Neuronal stem cell (in vitro differentiated cells): ENCODE data around the gene ST6GALNAC6.
A peak's percentile ranks its signal among the peaks of the same experiment; 100 is the strongest.

Source experiments
- DNase-seq: peaks from one replicate; pipeline ENCODE4 v3.0.0-alpha.2; 2013; ENCODE audit warnings: low spot score
- H2AFZ ChIP-seq: one replicate; pipeline ENCODE4 v1.6.1; 2013; ENCODE audit warnings: mild to moderate bottlenecking, low read length, inconsistent platforms
- H2AK5ac ChIP-seq: 2 replicates; pipeline ENCODE4 v1.6.1; 2013; ENCODE audit warnings: low read depth, mild to moderate bottlenecking, inconsistent platforms, low read length, moderate library complexity, mixed read lengths
- H2BK120ac ChIP-seq: 2 replicates; pipeline ENCODE4 v1.6.1; 2013; ENCODE audit warnings: low read depth, mild to moderate bottlenecking, inconsistent platforms, low read length, moderate library complexity, mixed read lengths
- H2BK12ac ChIP-seq: one replicate; pipeline ENCODE4 v1.6.1; 2013; ENCODE audit warnings: low read length, inconsistent platforms
- H2BK15ac ChIP-seq: 2 replicates; pipeline ENCODE4 v1.6.1; 2013; ENCODE audit warnings: mild to moderate bottlenecking, low read length, inconsistent platforms, mixed read lengths
- H2BK5ac ChIP-seq: one replicate; pipeline ENCODE4 v1.6.1; 2013; ENCODE audit warnings: inconsistent platforms, mild to moderate bottlenecking, low read length, moderate library complexity
- H3K14ac ChIP-seq: one replicate; pipeline ENCODE4 v1.6.1; 2013; ENCODE audit warnings: low read length, inconsistent platforms
- H3K18ac ChIP-seq: 2 replicates; pipeline ENCODE4 v1.6.1; 2013; ENCODE audit warnings: low read length, inconsistent platforms
- H3K23ac ChIP-seq: 2 replicates; pipeline ENCODE4 v1.6.1; 2013; ENCODE audit warnings: low read depth, mild to moderate bottlenecking, mixed read lengths, low read length, inconsistent platforms; ENCODE audit not compliant: poor library complexity
- H3K27ac ChIP-seq: replicated peaks from 3 replicates; pipeline ENCODE4 v1.5.1; 2013; ENCODE audit warnings: low read length, inconsistent platforms
- H3K27me3 ChIP-seq, 3 experiments: 2 replicates each; pipeline ENCODE4 v1.6.1; 2013; ENCODE audit warnings: low read length in 3 of 3, mild to moderate bottlenecking in 2 of 3, inconsistent platforms in 1 of 3, low read depth in 1 of 3, mixed read lengths in 1 of 3, moderate library complexity in 1 of 3; ENCODE audit not compliant: control insufficient read depth in 3 of 3, insufficient read depth in 3 of 3
- H3K36me3 ChIP-seq, 2 donors: replicated peaks in 1 of 2; 2 replicates each; pipeline ENCODE4 v1.6.1; 2013; ENCODE audit warnings: low read length in 2 of 2; ENCODE audit not compliant: control insufficient read depth in 2 of 2, insufficient read depth in 2 of 2
- H3K4ac ChIP-seq: 2 replicates; pipeline ENCODE4 v1.6.1; 2013; ENCODE audit warnings: inconsistent platforms, mild to moderate bottlenecking, low read length, moderate library complexity
- H3K4me1 ChIP-seq, 2 donors: 1 replicate in 1 of 2; 2 replicates in 1 of 2; pipeline ENCODE4 v1.6.1; 2013; ENCODE audit warnings: low read length in 2 of 2, low read depth in 1 of 2; ENCODE audit not compliant: control insufficient read depth in 2 of 2, insufficient read depth in 1 of 2
- H3K4me2 ChIP-seq: one replicate; pipeline ENCODE4 v1.6.1; 2013; ENCODE audit warnings: mild to moderate bottlenecking, low read length, inconsistent platforms; ENCODE audit not compliant: insufficient read depth, poor library complexity, severe bottlenecking
- H3K4me3 ChIP-seq, 2 donors: 2 replicates each; pipeline ENCODE4 v1.5.1; 2013; ENCODE audit warnings: low read length in 2 of 2, mild to moderate bottlenecking in 2 of 2, inconsistent platforms in 1 of 2, moderate library complexity in 1 of 2
- H3K79me1 ChIP-seq: one replicate; pipeline ENCODE4 v1.6.1; 2013; ENCODE audit warnings: low read depth, mild to moderate bottlenecking, inconsistent platforms, low read length, moderate library complexity
- H3K9ac ChIP-seq: one replicate; pipeline ENCODE4 v1.6.1; 2013; ENCODE audit warnings: mild to moderate bottlenecking, low read depth, low read length, inconsistent platforms; ENCODE audit not compliant: poor library complexity
- H3K9me3 ChIP-seq, 2 donors: replicated peaks in 1 of 2; 2 replicates each; pipeline versions ENCODE3 to v1.6.1; 2013; ENCODE audit warnings: low read length in 2 of 2, mild to moderate bottlenecking in 2 of 2, inconsistent platforms in 1 of 2, low read depth in 1 of 2, mixed read lengths in 1 of 2, moderate library complexity in 1 of 2; ENCODE audit not compliant: control insufficient read depth in 2 of 2, insufficient read depth in 1 of 2
- H4K8ac ChIP-seq: one replicate; pipeline ENCODE4 v1.6.1; 2013; ENCODE audit warnings: low read depth, mild to moderate bottlenecking, inconsistent platforms, low read length, moderate library complexity
- H4K91ac ChIP-seq: one replicate; pipeline ENCODE4 v1.6.1; 2013; ENCODE audit warnings: low read length, low read depth, mild to moderate bottlenecking, inconsistent platforms; ENCODE audit not compliant: poor library complexity
- WGBS, 2 donors: extraction: QIAGEN DNeasy Blood & Tissue Kit; methylation state at CpG; one replicate each; pipeline ENCODE4 v1.1.7; 2013; ENCODE audit warnings: missing lambda C conversion rate in 2 of 2, mixed read lengths in 1 of 2; ENCODE audit not compliant: insufficient read length in 2 of 2, insufficient replicate concordance in 1 of 2; ENCODE audit errors: extremely low coverage in 2 of 2; 5-methylcytosine and 5-hydroxymethylcytosine counted together

Gene ST6GALNAC6

GRCh38 chr9:127857278-127857677 lies 42.1 kb downstream of the ST6GALNAC6 start:
- Histone ChIP-seq H2BK120ac (no peak overlapping the region), H3K9me3 (no peaks in the 10 kb centered on the region), H2BK15ac (peak overlapping the region; percentile 72), H3K36me3 (no peaks in the 10 kb centered on the region), H3K4ac (peak overlapping the region; percentile 54), H3K4me2 (no peak overlapping the region), H3K9ac (peak overlapping the region; percentile 55), H3K18ac (peak overlapping the region; percentile 77), H2AK5ac (peak overlapping the region; percentile 99), H3K23ac (no peak overlapping the region), H3K4me3 (no peak overlapping the region), H2AFZ (no peak overlapping the region), H3K4me1 (peaks cover 0 to 3% of the 10 kb centered on the region in 2 donors), H3K14ac (no peak overlapping the region), H2BK5ac (peak overlapping the region; percentile 20), H2BK12ac (no peak overlapping the region), H4K91ac (peak overlapping the region; percentile 46), H3K27me3 (no peaks in the 10 kb centered on the region), H4K8ac (no peak overlapping the region), H3K27ac (no peak overlapping the region), H3K79me1 (peaks cover 1% of the 10 kb centered on the region)
- no peak for DNase-seq
- no CpG with 5 or more reads among the region's 4 CpGs for WGBS, 2 donors

- H3K9ac ChIP-seq: no peak overlapping the region
- no peak overlapping the region for H2BK120ac ChIP-seq
- H3K27ac ChIP-seq: no peak overlapping the region
- H3K14ac ChIP-seq: no peak overlapping the region
- H3K23ac ChIP-seq: peak overlapping the region; percentile 18
- no peak overlapping the region for H3K4ac ChIP-seq
- peak overlapping the region; percentile 60 for H3K18ac ChIP-seq
- no peak overlapping the region for H4K8ac ChIP-seq
- no peak overlapping the region for H2AFZ ChIP-seq
- no peaks in the 10 kb centered on the region for H3K27me3 ChIP-seq
- peaks cover 0 to 3% of the 10 kb centered on the region in 2 donors for H3K4me1 ChIP-seq
- H3K4me3 ChIP-seq: no peak overlapping the region
- WGBS, 2 donors: no CpG with 5 or more reads among the region's 8 CpGs
- no peaks in the 10 kb centered on the region for H3K36me3 ChIP-seq
- H3K9me3 ChIP-seq: no peaks in the 10 kb centered on the region
- no peak overlapping the region for H4K91ac ChIP-seq
- peak overlapping the region; percentile 75 for H2BK12ac ChIP-seq
- no peak overlapping the region for H3K4me2 ChIP-seq
- no peak for DNase-seq
- peaks cover 1% of the 10 kb centered on the region for H3K79me1 ChIP-seq
- H2BK5ac ChIP-seq: peak overlapping the region; percentile 20
- H2AK5ac ChIP-seq: peak overlapping the region; percentile 1
- H2BK15ac ChIP-seq: peak overlapping the region; percentile 39
These were observed 42.7 kb downstream of the ST6GALNAC6 start for GRCh38 chr9:127856729-127857116.

GRCh38 chr9:127856094-127856728 lies 43.2 kb downstream of the ST6GALNAC6 start:
- Histone ChIP-seq H3K18ac (peak overlapping the region; percentile 57), H2AK5ac (peak overlapping the region; percentile 1), H2BK12ac (peak overlapping the region; percentile 75), H2BK15ac (no peak overlapping the region), H3K4me1 (peaks cover 0 to 3% of the 10 kb centered on the region in 2 donors), H3K4ac (no peak overlapping the region), H3K4me2 (no peak overlapping the region), H3K9ac (no peak overlapping the region), H2BK120ac (no peak overlapping the region), H3K23ac (no peak overlapping the region), H3K4me3 (no peak overlapping the region), H3K36me3 (no peaks in the 10 kb centered on the region), H3K9me3 (no peaks in the 10 kb centered on the region), H2BK5ac (no peak overlapping the region), H3K79me1 (peaks cover 1% of the 10 kb centered on the region), H4K91ac (no peak overlapping the region), H3K27me3 (no peaks in the 10 kb centered on the region), H3K14ac (no peak overlapping the region), H2AFZ (no peak overlapping the region), H4K8ac (no peak overlapping the region), H3K27ac (no peak overlapping the region)
- WGBS, 2 donors: no CpG with 5 or more reads among the region's 11 CpGs
- no peak for DNase-seq

- Histone ChIP-seq H3K9ac (no peak overlapping the region), H4K91ac (no peak overlapping the region), H3K27ac (no peak overlapping the region), H3K36me3 (no peaks in the 10 kb centered on the region), H2AK5ac (peak overlapping the region; percentile 1), H3K27me3 (no peaks in the 10 kb centered on the region), H2BK5ac (no peak overlapping the region), H3K4me2 (no peak overlapping the region), H4K8ac (no peak overlapping the region), H3K18ac (no peak overlapping the region), H3K4ac (no peak overlapping the region), H2BK12ac (no peak overlapping the region), H2AFZ (no peak overlapping the region), H3K79me1 (peaks cover 1% of the 10 kb centered on the region), H2BK120ac (no peak overlapping the region), H3K23ac (no peak overlapping the region), H2BK15ac (no peak overlapping the region), H3K4me3 (no peak overlapping the region), H3K14ac (no peak overlapping the region), H3K9me3 (no peaks in the 10 kb centered on the region), H3K4me1 (peaks cover 0 to 3% of the 10 kb centered on the region in 2 donors)
- no peak for DNase-seq
- no CpG with 5 or more reads among the region's 5 CpGs for WGBS, 2 donors
These were observed 43.9 kb downstream of the ST6GALNAC6 start for GRCh38 chr9:127855522-127855921.
